CD4-positive, alpha-beta T cell treated with Interleukin-12 subunit alpha and Interleukin-12 subunit beta, for 1 hour (primary cell): Measurements from ENCODE around the gene GPANK1.
"Not testable (repeated sequence)": the region's sequence is repeated elsewhere in the genome, so short reads cannot be mapped to it uniquely, and the experiment has no call there.

Experiments used
- DNase-seq: peaks from one replicate; pipeline ENCODE4 v3.0.0-alpha.2; 2020

GPANK1 gene

GRCh38 chr6:31664790-31665500 lies at the start of gene GPANK1:
GPANK1 (minus strand) TSS chr6:31664997; CDS start chr6:31664478, 519 bp downstream.
- peak; percentile 93 for DNase-seq

- DNase-seq: no peak
These were observed 49.3 kb upstream of the GPANK1 start for GRCh38 chr6:31713991-31714684.

- DNase-seq: no peak
These were observed 48.7 kb upstream of the GPANK1 start for GRCh38 chr6:31713465-31713864.

- peak; percentile 31 for DNase-seq
These were observed 47.5 kb upstream of the GPANK1 start for GRCh38 chr6:31712296-31712695.

- no peak for DNase-seq
These were observed 46.4 kb upstream of the GPANK1 start for GRCh38 chr6:31711233-31711632.

GRCh38 chr6:31710523-31711219 lies 45.9 kb upstream of the GPANK1 start:
- no peak for DNase-seq

GRCh38 chr6:31709157-31709556 lies 44.4 kb upstream of the GPANK1 start:
- not testable (repeated sequence) for DNase-seq

GRCh38 chr6:31708224-31708623 lies 43.4 kb upstream of the GPANK1 start:
- no peak for DNase-seq

GRCh38 chr6:31707701-31708100 lies 42.9 kb upstream of the GPANK1 start:
- no peak for DNase-seq

GRCh38 chr6:31706599-31706998 lies 41.8 kb upstream of the GPANK1 start, which contains the start of gene LY6G6F:
LY6G6F (plus strand) TSS chr6:31706866; CDS start chr6:31706907, 41 bp downstream.
- DNase-seq: no peak

GRCh38 chr6:31705931-31706330 lies 41.1 kb upstream of the GPANK1 start:
- DNase-seq: no peak

GRCh38 chr6:31702819-31703716 lies 38.3 kb upstream of the GPANK1 start, which contains the start of gene ABHD16A:
ABHD16A (minus strand) TSS chr6:31703324; CDS start chr6:31703281, 43 bp downstream.
- DNase-seq: peak; percentile 98

- DNase-seq: no peak
These were observed 37.6 kb upstream of the GPANK1 start for GRCh38 chr6:31702405-31702818.

- DNase-seq: no peak
These were observed 37.0 kb upstream of the GPANK1 start for GRCh38 chr6:31701666-31702404.

GRCh38 chr6:31700740-31701401 lies 36.1 kb upstream of the GPANK1 start:
- DNase-seq: no peak

- no peak for DNase-seq
These were observed 32.8 kb upstream of the GPANK1 start for GRCh38 chr6:31697555-31697954.

GRCh38 chr6:31693535-31693934 lies 28.7 kb upstream of the GPANK1 start:
- no peak for DNase-seq

- no peak for DNase-seq
These were observed 28.1 kb upstream of the GPANK1 start for GRCh38 chr6:31692886-31693285.

- no peak for DNase-seq
These were observed 27.6 kb upstream of the GPANK1 start for GRCh38 chr6:31692353-31692752.

- no peak for DNase-seq
These were observed 26.8 kb upstream of the GPANK1 start for GRCh38 chr6:31691564-31692108.

- no peak for DNase-seq
These were observed 26.3 kb upstream of the GPANK1 start for GRCh38 chr6:31691078-31691463.
